K562 (cell line): Measurements from ENCODE around the gene SMIM35. TPM values are rescaled to one million over a fixed set of nuclear protein-coding genes. Genes with fewer than 3 reads are reported as not detected.

Experiments
- GATAD2B ChIP-seq: fragments of 450-650 bp; IDR thresholded peaks from 2 replicates; pipeline ENCODE4 v1.6.1; 2017; ENCODE audit warnings: mild to moderate bottlenecking, borderline replicate concordance
- NR2F6 ChIP-seq: fragments of 450-650 bp; formaldehyde crosslinking; IDR thresholded peaks from 2 replicates; pipeline ENCODE4 v1.4.0; 2020; ENCODE audit warnings: mild to moderate bottlenecking
- SMAD3 ChIP-seq: fragments of 450-650 bp; formaldehyde crosslinking; conservative IDR thresholded peaks from 2 replicates; pipeline ENCODE4 v1.4.0; 2020; ENCODE audit warnings: mild to moderate bottlenecking
- ZBTB26 ChIP-seq: fragments of 450-650 bp; formaldehyde crosslinking; IDR thresholded peaks from 2 replicates; pipeline ENCODE4 v1.4.0; 2022; ENCODE audit warnings: missing genetic modification characterization
- ZNF436 ChIP-seq: fragments of 250-450, 450-650 bp; sonication (Bioruptor Pico); formaldehyde crosslinking; IDR thresholded peaks from 2 replicates; pipeline ENCODE4 v1.7.0; 2020; ENCODE audit warnings: mild to moderate bottlenecking
- polyA plus RNA-seq, 8 experiments: library from polyadenylated mRNA; depleted of rRNA in 4 of 8; stranded (reverse) in 5 of 8; unstranded in 3 of 8; fragments of >200 nt; fragmentation: Nextera tagmentation in 2 of 8; fragmentation: Illumina TruSeq in 1 of 8; extraction: Ambion mirVana in 2 of 8; extraction: Trizol in 1 of 8; gene quantifications; 2 replicates each; pipeline versions ENCODE4 v1.2.1 to v1.2.3, GENCODE V29; 2011 to 2014; ENCODE audit warnings: inconsistent platforms in 1 of 8, missing spikeins in 1 of 8
- total RNA-seq, 7 experiments: library from RNA; depleted of rRNA in 6 of 7; stranded (reverse); fragments of >200 nt in 6 of 7; fragmentation: Illumina TruSeq in 2 of 7; extraction: Trizol in 2 of 7; gene quantifications; 2 replicates each; pipeline versions ENCODE4 v1.2.1 to v1.2.3, GENCODE V29; 2011 to 2021; ENCODE audit warnings: low replicate concordance in 1 of 7
- TF ChIP-seq, protein P1 (sequence below): fragments of 200-800 bp; sonication (Bioruptor generic); IDR thresholded peaks from 2 replicates; pipeline ENCODE4 v1.6.1; 2017; ENCODE audit warnings: missing genetic modification characterization, missing compliant biosample characterization
- TF ChIP-seq, protein P2 (sequence below), 2 experiments: fragments of 450-650 bp; formaldehyde crosslinking in 1 of 2; IDR thresholded peaks; 2 replicates each; pipeline versions ENCODE4 v1.4.0 to v1.6.1; 2014 to 2020; ENCODE audit warnings: mild to moderate bottlenecking in 2 of 2, borderline replicate concordance in 1 of 2, low read depth in 1 of 2

Gene SMIM35
- total and polyA plus RNA-seq, 9 of the 15 experiments (the other 6 are each of a cell fraction or from before 2014, with no cell fraction given): 0.03 TPM; not detected in 7

- TF ChIP-seq GATAD2B (no peak), ZNF436 (CRISPR knock-in tag) (no peak), NR2F6 (no peak), ZBTB26 (CRISPR knock-in tag) (no peak), SMAD3 (CRISPR knock-in tag) (no peak)
- TF ChIP-seq, protein P1, sequence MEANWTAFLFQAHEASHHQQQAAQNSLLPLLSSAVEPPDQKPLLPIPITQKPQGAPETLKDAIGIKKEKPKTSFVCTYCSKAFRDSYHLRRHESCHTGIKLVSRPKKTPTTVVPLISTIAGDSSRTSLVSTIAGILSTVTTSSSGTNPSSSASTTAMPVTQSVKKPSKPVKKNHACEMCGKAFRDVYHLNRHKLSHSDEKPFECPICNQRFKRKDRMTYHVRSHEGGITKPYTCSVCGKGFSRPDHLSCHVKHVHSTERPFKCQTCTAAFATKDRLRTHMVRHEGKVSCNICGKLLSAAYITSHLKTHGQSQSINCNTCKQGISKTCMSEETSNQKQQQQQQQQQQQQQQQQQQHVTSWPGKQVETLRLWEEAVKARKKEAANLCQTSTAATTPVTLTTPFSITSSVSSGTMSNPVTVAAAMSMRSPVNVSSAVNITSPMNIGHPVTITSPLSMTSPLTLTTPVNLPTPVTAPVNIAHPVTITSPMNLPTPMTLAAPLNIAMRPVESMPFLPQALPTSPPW (CRISPR knock-in tag): no peak
- TF ChIP-seq, protein P2, sequence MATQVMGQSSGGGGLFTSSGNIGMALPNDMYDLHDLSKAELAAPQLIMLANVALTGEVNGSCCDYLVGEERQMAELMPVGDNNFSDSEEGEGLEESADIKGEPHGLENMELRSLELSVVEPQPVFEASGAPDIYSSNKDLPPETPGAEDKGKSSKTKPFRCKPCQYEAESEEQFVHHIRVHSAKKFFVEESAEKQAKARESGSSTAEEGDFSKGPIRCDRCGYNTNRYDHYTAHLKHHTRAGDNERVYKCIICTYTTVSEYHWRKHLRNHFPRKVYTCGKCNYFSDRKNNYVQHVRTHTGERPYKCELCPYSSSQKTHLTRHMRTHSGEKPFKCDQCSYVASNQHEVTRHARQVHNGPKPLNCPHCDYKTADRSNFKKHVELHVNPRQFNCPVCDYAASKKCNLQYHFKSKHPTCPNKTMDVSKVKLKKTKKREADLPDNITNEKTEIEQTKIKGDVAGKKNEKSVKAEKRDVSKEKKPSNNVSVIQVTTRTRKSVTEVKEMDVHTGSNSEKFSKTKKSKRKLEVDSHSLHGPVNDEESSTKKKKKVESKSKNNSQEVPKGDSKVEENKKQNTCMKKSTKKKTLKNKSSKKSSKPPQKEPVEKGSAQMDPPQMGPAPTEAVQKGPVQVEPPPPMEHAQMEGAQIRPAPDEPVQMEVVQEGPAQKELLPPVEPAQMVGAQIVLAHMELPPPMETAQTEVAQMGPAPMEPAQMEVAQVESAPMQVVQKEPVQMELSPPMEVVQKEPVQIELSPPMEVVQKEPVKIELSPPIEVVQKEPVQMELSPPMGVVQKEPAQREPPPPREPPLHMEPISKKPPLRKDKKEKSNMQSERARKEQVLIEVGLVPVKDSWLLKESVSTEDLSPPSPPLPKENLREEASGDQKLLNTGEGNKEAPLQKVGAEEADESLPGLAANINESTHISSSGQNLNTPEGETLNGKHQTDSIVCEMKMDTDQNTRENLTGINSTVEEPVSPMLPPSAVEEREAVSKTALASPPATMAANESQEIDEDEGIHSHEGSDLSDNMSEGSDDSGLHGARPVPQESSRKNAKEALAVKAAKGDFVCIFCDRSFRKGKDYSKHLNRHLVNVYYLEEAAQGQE (IDR thresholded peaks at IDR 0.05; ENCODE audit: borderline replicate concordance): no peak
- TF ChIP-seq, protein P2 (CRISPR knock-in tag; IDR thresholded peaks at IDR 0.05; ENCODE audit: low read depth): no peak
- TF ChIP-seq, all 486 proteins: peak for 0
Observed at GRCh38 chr11:118059246-118059940, 27.4 kb downstream of the SMIM35 start (continued).
